IMR-90 (cell line): Measurements from ENCODE around the gene CDKN2A. TPM values are rescaled to one million over a fixed set of nuclear protein-coding genes. Genes with fewer than 3 reads are reported as not detected.

ENCODE experiments used
- ATAC-seq: fragments of 200-7000 bp; cut with Tn5 transposase; 2 replicates; pipeline ENCODE4 v1.9.1; 2020; ENCODE audit warnings: low read depth, mild to moderate bottlenecking, moderate library complexity
- BruUV-seq: library from RNA; stranded (reverse); fragments of 400-500 nt; replicated peaks from 2 replicates; lab custom pipeline; 2021; lab: Mats Ljungman, UMichigan
- CTCF ChIA-PET: fragments of 300-600 bp; formaldehyde crosslinking; extraction: SDS; loops from one replicate; lab custom pipeline; 2021; ENCODE audit warnings: antibody characterized with exemption; lab: Yijun Ruan, JAX
- POLR2A ChIA-PET: fragments of 300-600 bp; sonication (Branson Sonifier 250); formaldehyde crosslinking; loops from one replicate; lab custom pipeline; 2022; ENCODE audit warnings: antibody characterized with exemption; ENCODE audit not compliant: unreplicated experiment; lab: Charles Lee
- DNase-seq: peaks from one replicate; pipeline ENCODE4 v3.0.0; 2013
- H2AFZ ChIP-seq: replicated peaks from 2 replicates; pipeline ENCODE3; 2013; ENCODE audit warnings: low read length, mild to moderate bottlenecking; ENCODE audit not compliant: poor library complexity
- H2AK5ac ChIP-seq: 2 replicates; pipeline ENCODE4 v1.6.1; 2013; ENCODE audit warnings: low read depth, low read length, inconsistent platforms
- H2AK9ac ChIP-seq: replicated peaks from 2 replicates; pipeline ENCODE3; 2013; ENCODE audit warnings: mild to moderate bottlenecking, low read depth, low read length, moderate library complexity; ENCODE audit not compliant: poor library complexity
- H2BK120ac ChIP-seq: 2 replicates; pipeline ENCODE4 v1.6.1; 2013; ENCODE audit warnings: low read depth, low read length, inconsistent platforms
- H2BK15ac ChIP-seq: 3 replicates; pipeline ENCODE4 v1.6.1; 2013; ENCODE audit warnings: low read depth, low read length, inconsistent platforms
- H2BK20ac ChIP-seq: 2 replicates; pipeline ENCODE4 v1.6.1; 2013; ENCODE audit warnings: low read depth, mild to moderate bottlenecking, inconsistent platforms, low read length, moderate library complexity
- H2BK5ac ChIP-seq: 2 replicates; pipeline ENCODE4 v1.6.1; 2013; ENCODE audit warnings: mild to moderate bottlenecking, low read depth, low read length, inconsistent platforms; ENCODE audit not compliant: poor library complexity, severe bottlenecking
- H3K14ac ChIP-seq: replicated peaks from 2 replicates; pipeline ENCODE4 v1.6.1; 2013; ENCODE audit warnings: low read depth, low read length, inconsistent platforms
- H3K18ac ChIP-seq: 2 replicates; pipeline ENCODE4 v1.6.1; 2013; ENCODE audit warnings: low read depth, low read length, control low read depth
- H3K23ac ChIP-seq: 2 replicates; pipeline ENCODE4 v1.6.1; 2013; ENCODE audit warnings: low read depth, low read length, inconsistent platforms
- H3K27ac ChIP-seq: 2 replicates; pipeline ENCODE4 v1.5.1; 2013; ENCODE audit warnings: mild to moderate bottlenecking, control low read depth, low read length; ENCODE audit not compliant: insufficient read depth
- H3K27me3 ChIP-seq: 2 replicates; pipeline ENCODE4 v1.6.1; 2013; ENCODE audit warnings: low read length; ENCODE audit not compliant: control insufficient read depth, insufficient read depth
- H3K36me3 ChIP-seq: 2 replicates; pipeline ENCODE4 v1.6.1; 2013; ENCODE audit warnings: low read length, mixed read lengths; ENCODE audit not compliant: control insufficient read depth, insufficient read depth
- H3K4ac ChIP-seq: 2 replicates; pipeline ENCODE4 v1.6.1; 2013; ENCODE audit warnings: low read depth, low read length, inconsistent platforms
- H3K4me1 ChIP-seq: 2 replicates; pipeline ENCODE4 v1.6.1; 2013; ENCODE audit warnings: low read length, mixed read lengths; ENCODE audit not compliant: control insufficient read depth, insufficient read depth
- H3K4me2 ChIP-seq: 2 replicates; pipeline ENCODE4 v1.6.1; 2013; ENCODE audit warnings: low read depth, mild to moderate bottlenecking, control low read depth, low read length, moderate library complexity
- H3K4me3 ChIP-seq: 2 replicates; pipeline ENCODE4 v1.5.1; 2013; ENCODE audit warnings: low read depth, mild to moderate bottlenecking, control low read depth, low read length, moderate library complexity; ENCODE audit not compliant: insufficient read depth
- H3K56ac ChIP-seq: 2 replicates; pipeline ENCODE4 v1.6.1; 2013; ENCODE audit warnings: low read length, inconsistent platforms; ENCODE audit not compliant: insufficient read depth; ENCODE audit errors: extremely low read depth
- H3K79me1 ChIP-seq, 2 experiments: 2 replicates each; pipeline ENCODE4 v1.6.1; 2013; ENCODE audit warnings: low read length in 2 of 2, inconsistent platforms in 1 of 2, low read depth in 1 of 2
- H3K9ac ChIP-seq: 2 replicates; pipeline ENCODE4 v1.6.1; 2013; ENCODE audit warnings: low read depth, low read length, control low read depth
- H3K9me1 ChIP-seq: 2 replicates; pipeline ENCODE4 v1.6.1; 2013; ENCODE audit warnings: low read length, inconsistent platforms; ENCODE audit not compliant: insufficient read depth
- H3K9me3 ChIP-seq: 2 replicates; pipeline ENCODE4 v1.6.1; 2013; ENCODE audit warnings: low read length; ENCODE audit not compliant: control insufficient read depth, insufficient read depth
- H4K20me1 ChIP-seq: 2 replicates; pipeline ENCODE4 v1.6.1; 2013; ENCODE audit warnings: low read length, inconsistent platforms; ENCODE audit not compliant: insufficient read depth
- H4K5ac ChIP-seq: 2 replicates; pipeline ENCODE4 v1.6.1; 2013; ENCODE audit warnings: mild to moderate bottlenecking, low read depth, low read length, control low read depth
- H4K8ac ChIP-seq, 2 experiments: 2 replicates each; pipeline ENCODE4 v1.6.1; 2013; ENCODE audit warnings: low read depth in 2 of 2, low read length in 2 of 2, control low read depth in 1 of 2, inconsistent platforms in 1 of 2
- H4K91ac ChIP-seq: 2 replicates; pipeline ENCODE4 v1.6.1; 2013; ENCODE audit warnings: low read depth, low read length, inconsistent platforms; ENCODE audit not compliant: insufficient read depth
- CTCF ChIP-seq: conservative IDR thresholded peaks from 2 replicates; pipeline ENCODE4 v1.5.1; 2012; ENCODE audit warnings: mild to moderate bottlenecking, low read depth, low read length, improper control_type of control experiment
- MAFK ChIP-seq: IDR thresholded peaks from 2 replicates; pipeline ENCODE4 v1.6.1; 2012; ENCODE audit warnings: low read depth, low read length, improper control_type of control experiment
- NFE2L2 ChIP-seq: fragments of 150-350 bp; IDR thresholded peaks from 2 replicates; pipeline ENCODE4 v1.6.1; 2016; ENCODE audit warnings: low read depth, mild to moderate bottlenecking, low read length
- RCOR1 ChIP-seq: IDR thresholded peaks from 2 replicates; pipeline ENCODE4 v1.6.1; 2012; ENCODE audit warnings: mild to moderate bottlenecking, low read length, improper control_type of control experiment; ENCODE audit not compliant: insufficient replicate concordance
- WGBS, 2 experiments: methylation state at CpG; one replicate each; pipeline versions ENCODE4 v1.1.5 to v1.1.7; 2013; ENCODE audit warnings: missing lambda C conversion rate in 2 of 2; ENCODE audit not compliant: insufficient read length in 1 of 2; ENCODE audit errors: extremely low coverage in 2 of 2; 5-methylcytosine and 5-hydroxymethylcytosine counted together
- dilution Hi-C: fragments of 300-500 bp; cut with HindIII; formaldehyde crosslinking; loops from one replicate; pipeline ENCODE4 v1.14.3; 2018; ENCODE audit warnings: low sequenced_read_pairs; ENCODE audit not compliant: unreplicated experiment
- in situ Hi-C: fragments of 300-500 bp; cut with MboI; formaldehyde crosslinking; loops from 3 replicates; pipeline ENCODE4 v1.14.3; 2019; ENCODE audit warnings: low sequenced_read_pairs, inconsistent platforms, mixed read lengths
- intact Hi-C: fragments of 100-400 bp; cut with micrococcal nuclease; formaldehyde crosslinking; loops from 2 replicates; pipeline ENCODE4 v1.10.0; 2022
- polyA plus RNA-seq, 3 experiments: library from polyadenylated mRNA; depleted of rRNA; stranded (reverse); fragments of >200 nt; gene quantifications; 2 replicates each; pipeline ENCODE4 v1.2.3, GENCODE V29; 2012; ENCODE audit warnings: low replicate concordance in 1 of 3
- total RNA-seq: library from RNA; depleted of rRNA; stranded (reverse); fragments of >200 nt; gene quantifications from 2 replicates; pipeline ENCODE4 v1.2.3, GENCODE V29; 2012

The CDKN2A gene
- total and polyA plus RNA-seq, 2 of the 4 experiments (the other 2 are of a cell fraction), result 11.3 to 75.3 TPM

DNA sequence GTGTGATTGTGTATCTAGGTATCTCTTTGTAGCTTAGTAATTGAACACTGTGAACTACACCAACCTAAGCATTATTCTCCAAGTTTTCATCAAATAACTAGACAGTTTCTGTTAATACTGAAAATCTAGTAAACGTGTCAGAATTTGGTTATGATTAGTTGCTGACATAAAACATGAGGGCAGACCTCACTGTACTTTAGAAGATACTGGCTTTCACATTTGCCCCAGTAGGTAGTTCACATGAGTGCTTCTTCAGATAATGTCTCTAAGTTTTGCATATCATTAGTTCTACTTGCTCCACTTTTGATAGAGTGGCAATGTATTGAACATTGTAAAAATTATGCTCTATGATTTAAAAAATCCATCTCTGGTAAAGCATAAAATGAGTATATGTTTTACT, 7.8 kb upstream of the CDKN2A start:
- Histone ChIP-seq H2AK5ac (no peak overlapping the region), H3K4me2 (no peak overlapping the region), H3K4ac (no peak overlapping the region), H4K20me1 (no peaks in the 10 kb centered on the region), H3K9me3 (no peaks in the 10 kb centered on the region), H4K5ac (no peak overlapping the region), H3K4me1 (peaks cover 8% of the 10 kb centered on the region; the same call in 1 of the 2 replicates), H2BK120ac (no peak overlapping the region), H2BK15ac (no peak overlapping the region), H3K9ac (no peak overlapping the region), H3K56ac (no peak overlapping the region), H3K14ac (no peak overlapping the region), H3K4me3 (no peak overlapping the region), H4K8ac (no peak overlapping the region), H2BK20ac (no peak overlapping the region), H3K18ac (no peak overlapping the region), H2AK9ac (no peak overlapping the region), H3K23ac (no peak overlapping the region), H3K9me1 (no peaks in the 10 kb centered on the region), H2AFZ (no peak overlapping the region), H3K27ac (no peak overlapping the region), H3K27me3 (no peaks in the 10 kb centered on the region), H3K79me1 (peaks cover 11 to 12% of the 10 kb centered on the region in 2 experiments), H4K91ac (no peak overlapping the region), H3K36me3 (peaks cover 3% of the 10 kb centered on the region; the same call in 1 of the 2 replicates), H2BK5ac (no peak overlapping the region)
- no peak for TF ChIP-seq MAFK
- no peak for TF ChIP-seq NFE2L2
- no peak for TF ChIP-seq RCOR1
- no peak for TF ChIP-seq CTCF
- in situ Hi-C loops, result loop anchor here (25.0 kb wide), 1 partner anchor 665 kb away; the partner anchor contains the start of gene KLHL9
- intact Hi-C loops, result no loop called here
- BruUV-seq, result no TSS peak
- ChIA-PET CTCF (no interaction called here), POLR2A (no interaction called here)
- no peak for ATAC-seq
- DNase-seq, result no peak
- dilution Hi-C loops, result no loop called here
- no CpG with 5 or more reads among the region's 1 CpG for WGBS, 2 experiments
